Breast epithelium (tissue), 3 donors: Measurements from ENCODE around the gene TTBK2.
"Not testable (repeated sequence)": the region's sequence is repeated elsewhere in the genome, so short reads cannot be mapped to it uniquely, and the experiment has no call there.

Source experiments
- CTCF ChIP-seq, 3 donors: fragments of 450-650 bp; IDR thresholded peaks; one replicate each; pipeline ENCODE4 v1.5.1; 2016 to 2017; ENCODE audit warnings: antibody characterized with exemption in 3 of 3, mild to moderate bottlenecking in 3 of 3, moderate library complexity in 3 of 3
- POLR2A ChIP-seq: fragments of 450-650 bp; IDR thresholded peaks from one replicate; pipeline ENCODE4 v1.6.1; 2016; ENCODE audit warnings: antibody characterized with exemption, mild to moderate bottlenecking, moderate library complexity

- not testable (repeated sequence) for TF ChIP-seq POLR2A; CTCF (IDR thresholded peaks at IDR 0.05)
Observed at GRCh38 chr15:42764154-42764731, 156.3 kb downstream of the TTBK2 start.
